ENCODE results near the gene RAD9A.
"Not testable (repeated sequence)": the region's sequence is repeated elsewhere in the genome, so short reads cannot be mapped to it uniquely, and the experiment has no call there.

RAD9A gene

GRCh38 chr11:67410984-67411784 is 19.4 kb downstream of the RAD9A start:
- no peak for DNase-seq

GRCh38 chr11:67411785-67412152 is 20.0 kb downstream of the RAD9A start:
- DNase-seq = no peak

- DNase-seq = no peak
Measured at GRCh38 chr11:67412495-67413179, 20.9 kb downstream of the RAD9A start.

DNA sequence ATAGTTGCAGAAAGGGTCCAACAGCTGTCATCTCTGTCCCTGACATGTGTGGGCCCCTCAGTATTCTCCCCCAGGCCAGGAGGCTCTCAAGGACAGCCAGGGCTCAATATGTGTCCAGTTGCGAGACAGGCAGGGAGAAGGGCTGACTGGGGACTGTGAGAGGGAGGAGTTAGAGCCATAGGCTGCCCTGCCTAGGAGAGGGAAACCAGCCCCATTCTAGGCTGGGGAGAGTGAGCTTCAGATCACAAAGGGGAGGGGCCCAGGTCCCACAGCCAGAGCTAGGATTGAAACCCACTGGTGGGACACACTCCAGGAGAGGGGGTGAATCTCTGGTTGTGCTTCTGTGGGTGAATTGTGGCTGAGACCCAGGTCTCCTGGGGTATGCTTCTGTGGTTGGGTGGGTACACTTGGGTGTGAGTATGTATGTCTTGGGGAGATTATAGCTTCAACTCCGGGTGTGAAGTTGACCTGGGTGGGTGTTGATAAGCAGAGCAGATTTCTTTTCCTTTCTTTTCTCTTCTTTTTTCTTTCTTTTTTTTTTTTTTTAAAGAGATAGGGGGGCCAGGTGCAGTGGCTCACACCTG is 21.6 kb downstream of the RAD9A start:
- no peak for DNase-seq

DNA sequence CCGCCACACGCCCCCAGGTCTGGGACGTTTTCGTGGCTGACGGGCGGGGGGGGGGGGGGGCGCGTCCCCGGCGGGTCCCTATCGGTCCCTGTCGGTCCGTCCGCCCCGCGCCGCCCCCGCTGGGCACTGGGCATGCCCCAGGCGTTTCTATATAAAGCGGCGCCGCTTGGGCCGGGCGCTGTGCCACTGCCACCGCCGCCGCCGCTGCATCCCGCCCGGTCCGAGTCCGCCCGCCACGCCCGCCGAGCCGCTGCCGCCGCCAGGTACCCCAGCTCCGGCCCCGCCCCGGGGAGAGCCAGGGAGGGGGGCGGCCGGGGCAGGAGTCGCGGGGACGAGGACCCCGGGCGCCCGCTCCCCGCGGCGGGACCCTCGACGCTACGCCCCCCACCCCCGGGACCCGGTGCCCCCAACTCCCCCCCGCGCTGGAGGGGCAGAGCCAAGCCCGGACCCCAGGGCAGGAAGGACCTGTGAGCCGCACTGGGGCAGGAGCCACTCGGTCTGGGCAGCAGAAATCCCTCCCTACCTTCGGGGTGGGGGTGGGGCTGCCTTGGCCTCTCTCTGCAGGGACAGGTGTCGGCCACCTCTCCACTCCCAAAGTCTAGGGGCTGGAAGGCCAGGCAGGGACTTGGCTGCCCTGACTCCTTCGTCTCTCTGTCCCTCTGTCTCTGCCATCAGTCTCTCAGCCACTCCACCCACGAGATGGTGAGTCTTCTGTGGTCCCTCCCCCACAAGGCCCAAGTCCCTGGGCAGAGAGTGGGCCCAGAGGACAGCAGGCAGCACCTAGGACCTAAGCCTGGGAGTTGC is 23.9 kb downstream of the RAD9A start, which contains the start of gene CARNS1:
Gene CARNS1, plus strand, starts transcription at position 178 of the 804 bp plus-strand sequence. Its CDS starts 522 bp downstream, at position 700.
- no peak for DNase-seq

DNA sequence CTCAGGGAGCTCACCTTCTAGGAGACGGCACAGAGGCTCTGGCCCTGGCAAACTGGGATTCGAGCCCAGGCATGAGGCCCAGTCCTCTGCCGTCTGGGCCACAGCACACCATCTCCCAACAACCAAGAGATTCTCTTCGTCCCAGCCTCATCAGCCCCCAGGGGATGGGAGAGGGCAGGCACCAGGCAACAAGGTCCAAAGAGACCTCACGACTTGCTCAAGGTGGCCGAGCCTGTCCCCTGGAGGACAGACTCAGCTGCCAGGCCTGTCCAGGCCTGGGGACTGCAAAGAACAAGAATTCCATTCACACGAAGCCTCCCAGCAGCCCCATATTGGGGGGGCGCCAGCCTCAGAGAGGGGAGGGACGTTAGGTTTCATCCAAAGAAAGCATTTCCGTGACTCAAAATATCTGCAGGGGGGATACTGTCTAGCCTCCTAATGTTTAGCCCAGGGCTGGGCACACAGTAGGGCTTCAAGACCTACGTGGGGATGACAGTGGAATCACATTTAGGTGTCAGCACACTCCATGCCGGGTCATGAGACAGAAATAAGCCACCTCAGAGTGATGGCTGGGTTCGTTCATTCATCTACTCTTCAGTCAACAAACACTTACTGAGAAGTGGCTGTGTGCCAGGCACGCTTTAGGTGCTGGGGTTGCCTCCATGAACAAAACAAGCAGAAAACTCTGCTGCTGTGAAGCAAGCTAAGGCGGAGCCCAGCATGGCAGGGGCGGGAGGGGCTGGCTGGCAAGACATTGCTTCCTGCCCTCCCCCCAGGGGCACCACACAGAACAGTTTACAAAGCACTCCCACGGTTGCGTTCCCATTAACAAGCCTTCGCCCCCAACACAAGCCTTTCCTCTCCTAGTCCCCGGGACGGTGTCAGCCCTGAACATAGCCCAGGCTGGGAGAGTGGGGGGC is 24.9 kb downstream of the RAD9A start:
- no peak for DNase-seq

DNA sequence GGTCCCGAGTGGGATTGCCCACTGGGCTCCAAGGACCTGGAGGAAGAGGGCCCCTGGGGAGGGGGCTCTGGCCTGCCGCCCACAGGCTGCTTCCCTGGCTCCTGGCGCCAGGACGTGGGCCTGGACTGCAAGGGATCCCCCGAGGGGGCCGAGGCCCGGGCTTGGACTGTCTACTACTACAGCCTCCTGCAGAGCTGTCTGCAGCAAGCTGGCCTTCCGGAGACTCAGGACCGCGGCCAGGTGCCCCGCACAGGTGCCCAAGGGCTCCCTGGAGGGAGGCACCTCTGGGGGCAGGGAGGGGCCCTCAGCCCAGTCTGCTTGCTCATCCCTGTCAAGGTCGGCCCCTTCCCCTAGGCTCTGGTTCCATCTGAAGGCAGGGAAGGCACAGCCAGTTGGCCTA is 25.6 kb downstream of the RAD9A start:
- DNase-seq = no peak

DNA sequence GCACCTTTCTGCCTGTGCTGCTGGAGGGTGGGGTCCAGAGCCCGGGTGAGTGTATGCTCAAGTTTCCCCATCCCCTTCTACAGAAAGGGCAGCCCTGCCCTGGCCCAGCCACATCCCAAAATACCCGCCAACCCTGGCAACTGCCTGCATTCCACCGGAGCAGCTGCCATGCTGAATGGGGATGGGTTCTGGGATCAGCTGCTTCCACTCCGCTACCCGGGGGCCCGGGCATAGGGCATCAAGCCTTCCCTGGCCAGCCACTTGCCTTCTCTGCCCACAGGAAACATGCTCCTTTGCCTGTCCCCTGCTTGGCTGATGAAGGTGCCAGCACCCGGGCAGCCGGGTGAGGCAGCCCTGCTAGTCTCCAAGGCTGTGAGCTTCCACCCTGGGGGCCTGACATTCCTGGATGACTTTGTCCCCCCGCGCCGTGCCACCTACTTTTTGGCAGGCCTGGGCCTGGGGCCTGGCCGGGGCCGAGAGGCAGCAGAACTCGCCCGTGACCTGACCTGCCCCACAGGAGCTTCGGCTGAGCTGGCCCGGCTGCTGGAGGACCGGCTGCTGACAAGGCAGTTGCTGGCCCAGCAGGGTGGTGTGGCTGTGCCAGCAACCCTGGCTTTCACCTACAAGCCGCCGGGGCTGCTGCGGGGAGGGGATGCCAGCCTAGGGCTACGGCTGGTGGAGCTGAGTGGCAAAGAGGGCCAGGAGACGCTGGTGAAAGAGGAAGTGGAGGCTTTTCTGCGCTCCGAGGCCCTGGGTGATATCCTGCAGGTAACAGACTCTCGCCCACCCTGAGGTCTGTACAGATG is 26.9 kb downstream of the RAD9A start:
- DNase-seq = no peak

DNA sequence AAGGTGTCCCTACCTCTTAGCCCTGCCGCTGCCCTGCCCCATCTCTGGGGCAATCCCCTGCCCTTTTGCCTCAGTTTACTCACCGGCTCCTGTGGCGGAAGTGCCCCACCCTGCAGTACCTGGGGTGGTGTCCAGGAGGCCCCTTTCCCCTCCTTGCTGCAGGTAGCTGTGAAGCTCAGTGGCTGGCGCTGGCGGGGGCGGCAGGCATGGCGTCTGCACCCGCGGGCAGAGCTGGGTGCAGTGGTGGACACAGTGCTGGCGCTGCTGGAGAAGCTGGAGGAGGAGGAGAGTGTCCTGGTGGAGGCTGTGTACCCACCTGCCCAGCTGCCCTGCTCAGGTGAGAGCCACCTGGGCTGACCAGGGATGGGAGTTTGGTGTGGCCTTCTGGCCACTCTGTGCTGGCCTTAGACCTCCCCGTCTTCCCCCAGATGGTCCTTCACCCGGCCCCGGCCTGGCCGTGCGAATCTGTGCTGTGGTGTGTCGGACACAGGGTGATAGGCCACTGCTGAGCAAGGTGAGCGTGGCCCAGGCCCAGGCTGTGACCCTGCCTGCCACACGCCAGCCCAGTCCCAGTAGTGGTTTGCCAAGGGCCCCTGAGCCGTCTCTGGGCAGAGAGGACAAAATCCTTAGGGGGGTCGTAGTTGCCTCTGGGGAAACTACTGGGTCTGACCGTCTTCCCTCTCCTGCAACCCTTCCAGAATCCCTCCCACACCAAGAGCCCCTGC is 27.7 kb downstream of the RAD9A start:
- DNase-seq = no peak

- DNase-seq = no peak
Measured at GRCh38 chr11:67420147-67420645, 28.4 kb downstream of the RAD9A start.

GRCh38 chr11:67420646-67421429 is 29.1 kb downstream of the RAD9A start:
- DNase-seq = peak; percentile 91

DNA sequence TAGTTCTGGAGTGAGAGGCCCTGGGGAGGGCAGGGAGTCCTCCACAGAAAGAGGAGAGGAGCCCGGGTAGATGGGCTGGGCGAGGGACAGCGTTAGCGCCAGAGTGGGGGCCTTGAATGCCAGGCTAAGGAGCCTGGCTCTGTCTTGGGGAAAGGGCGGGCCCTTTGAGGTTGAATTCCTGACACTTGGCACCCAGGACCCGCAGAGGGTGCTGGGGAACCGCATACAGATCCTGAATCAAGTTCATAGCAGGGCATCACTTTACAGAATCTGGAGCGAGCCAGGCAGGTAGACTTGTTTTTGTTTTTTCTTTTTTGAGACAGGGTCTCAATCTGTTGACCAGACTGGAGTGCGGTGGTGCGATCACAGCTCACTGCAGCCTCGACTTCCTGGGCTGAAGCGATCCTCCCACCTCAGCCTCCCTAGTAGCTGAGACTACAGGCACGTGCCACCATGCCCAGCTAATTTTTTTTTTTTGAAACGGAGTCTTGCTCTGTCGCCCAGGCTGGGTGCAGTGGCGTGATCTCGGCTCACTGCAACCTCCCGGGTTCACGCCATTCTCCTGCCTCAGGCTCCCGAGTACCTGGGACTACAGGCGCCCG is 29.7 kb downstream of the RAD9A start:
- no peak for DNase-seq

- DNase-seq = no peak
Measured at GRCh38 chr11:67422891-67423290, 31.1 kb downstream of the RAD9A start.

GRCh38 chr11:67423466-67423865 is 31.7 kb downstream of the RAD9A start:
- DNase-seq = no peak

GRCh38 chr11:67423891-67424613 is 32.3 kb downstream of the RAD9A start:
- DNase-seq = no peak

GRCh38 chr11:67427364-67427859 is 35.6 kb downstream of the RAD9A start:
- not testable (repeated sequence) for DNase-seq

- peak; percentile 99 for DNase-seq
Measured at GRCh38 chr11:67428052-67429001, 36.5 kb downstream of the RAD9A start, which contains the start of gene RPS6KB2. Gene RPS6KB2 (plus strand): TSS chr11:67428494. CDS start chr11:67428546, 52 bp downstream.
